ENCODE results near the gene PKD1.

GRCh38 chr16:2056077-2056476 lies 79.6 kb downstream of the PKD1 start:
- TF ChIP-seq CBFB (CRISPR knock-in tag; IDR thresholded peaks at IDR 0.05; ENCODE audit: low read depth) (no peak), NR1H2 (CRISPR knock-in tag; IDR thresholded peaks at IDR 0.05) (no peak), ZNF263 (CRISPR knock-in tag; IDR thresholded peaks at IDR 0.05; ENCODE audit: low read depth) (no peak), ATF2 (CRISPR knock-in tag; IDR thresholded peaks at IDR 0.05; ENCODE audit: borderline replicate concordance, low read depth) (no peak), IRF2 (CRISPR knock-in tag; IDR thresholded peaks at IDR 0.05; ENCODE audit: borderline replicate concordance, low read depth) (no peak), ATF1 (CRISPR knock-in tag; IDR thresholded peaks at IDR 0.05) (no peak), TEAD1 (CRISPR knock-in tag; IDR thresholded peaks at IDR 0.05) (no peak), TEAD4 (CRISPR knock-in tag; IDR thresholded peaks at IDR 0.05) (no peak), EMX1 (CRISPR knock-in tag; IDR thresholded peaks at IDR 0.05) (no peak), STAT6 (CRISPR knock-in tag; conservative IDR thresholded peaks at IDR 0.05; ENCODE audit: low read depth) (no peak), ZNF423 (CRISPR knock-in tag; IDR thresholded peaks at IDR 0.05) (no peak)
- TF ChIP-seq, protein P1, sequence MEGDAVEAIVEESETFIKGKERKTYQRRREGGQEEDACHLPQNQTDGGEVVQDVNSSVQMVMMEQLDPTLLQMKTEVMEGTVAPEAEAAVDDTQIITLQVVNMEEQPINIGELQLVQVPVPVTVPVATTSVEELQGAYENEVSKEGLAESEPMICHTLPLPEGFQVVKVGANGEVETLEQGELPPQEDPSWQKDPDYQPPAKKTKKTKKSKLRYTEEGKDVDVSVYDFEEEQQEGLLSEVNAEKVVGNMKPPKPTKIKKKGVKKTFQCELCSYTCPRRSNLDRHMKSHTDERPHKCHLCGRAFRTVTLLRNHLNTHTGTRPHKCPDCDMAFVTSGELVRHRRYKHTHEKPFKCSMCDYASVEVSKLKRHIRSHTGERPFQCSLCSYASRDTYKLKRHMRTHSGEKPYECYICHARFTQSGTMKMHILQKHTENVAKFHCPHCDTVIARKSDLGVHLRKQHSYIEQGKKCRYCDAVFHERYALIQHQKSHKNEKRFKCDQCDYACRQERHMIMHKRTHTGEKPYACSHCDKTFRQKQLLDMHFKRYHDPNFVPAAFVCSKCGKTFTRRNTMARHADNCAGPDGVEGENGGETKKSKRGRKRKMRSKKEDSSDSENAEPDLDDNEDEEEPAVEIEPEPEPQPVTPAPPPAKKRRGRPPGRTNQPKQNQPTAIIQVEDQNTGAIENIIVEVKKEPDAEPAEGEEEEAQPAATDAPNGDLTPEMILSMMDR (IDR thresholded peaks at IDR 0.05): no peak
- TF ChIP-seq, protein P2, sequence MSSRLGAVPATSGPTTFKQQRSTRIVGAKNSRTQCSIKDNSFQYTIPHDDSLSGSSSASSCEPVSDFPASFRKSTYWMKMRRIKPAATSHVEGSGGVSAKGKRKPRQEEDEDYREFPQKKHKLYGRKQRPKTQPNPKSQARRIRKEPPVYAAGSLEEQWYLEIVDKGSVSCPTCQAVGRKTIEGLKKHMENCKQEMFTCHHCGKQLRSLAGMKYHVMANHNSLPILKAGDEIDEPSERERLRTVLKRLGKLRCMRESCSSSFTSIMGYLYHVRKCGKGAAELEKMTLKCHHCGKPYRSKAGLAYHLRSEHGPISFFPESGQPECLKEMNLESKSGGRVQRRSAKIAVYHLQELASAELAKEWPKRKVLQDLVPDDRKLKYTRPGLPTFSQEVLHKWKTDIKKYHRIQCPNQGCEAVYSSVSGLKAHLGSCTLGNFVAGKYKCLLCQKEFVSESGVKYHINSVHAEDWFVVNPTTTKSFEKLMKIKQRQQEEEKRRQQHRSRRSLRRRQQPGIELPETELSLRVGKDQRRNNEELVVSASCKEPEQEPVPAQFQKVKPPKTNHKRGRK (CRISPR knock-in tag; IDR thresholded peaks at IDR 0.05; ENCODE audit: borderline replicate concordance): no peak
